H9 (cell line): ENCODE data around the gene PRTG. TPM values are rescaled to one million over a fixed set of nuclear protein-coding genes. Genes with fewer than 3 reads are reported as not detected.

Experiments used
- DNase-seq: peaks from one replicate; pipeline ENCODE4 v3.0.0-alpha.2; 2017
- H2AFZ ChIP-seq: one replicate; pipeline ENCODE4 v1.6.1; 2013; ENCODE audit warnings: mild to moderate bottlenecking, low read length, control low read depth, moderate library complexity
- H2AK5ac ChIP-seq: 2 replicates; pipeline ENCODE4 v1.6.1; 2013; ENCODE audit warnings: low read length, control low read depth, mixed read lengths; ENCODE audit not compliant: insufficient read length
- H2BK120ac ChIP-seq: one replicate; pipeline ENCODE4 v1.6.1; 2013; ENCODE audit warnings: low read depth, mild to moderate bottlenecking, low read length, control low read depth, inconsistent platforms; ENCODE audit not compliant: poor library complexity, severe bottlenecking
- H2BK12ac ChIP-seq: 2 replicates; pipeline ENCODE4 v1.6.1; 2013; ENCODE audit warnings: low read length, control low read depth, mixed read lengths, low read depth; ENCODE audit not compliant: insufficient read length
- H2BK15ac ChIP-seq: 2 replicates; pipeline ENCODE4 v1.6.1; 2013; ENCODE audit warnings: low read depth, low read length, control low read depth
- H2BK20ac ChIP-seq: one replicate; pipeline ENCODE4 v1.6.1; 2013; ENCODE audit warnings: low read depth, mild to moderate bottlenecking, low read length, control low read depth, inconsistent platforms; ENCODE audit not compliant: poor library complexity, severe bottlenecking
- H2BK5ac ChIP-seq: 2 replicates; pipeline ENCODE4 v1.6.1; 2013; ENCODE audit warnings: low read length, control low read depth, mixed read lengths; ENCODE audit not compliant: insufficient read length
- H3K14ac ChIP-seq: 2 replicates; pipeline ENCODE4 v1.6.1; 2013; ENCODE audit warnings: low read length, control low read depth; ENCODE audit not compliant: insufficient read depth
- H3K18ac ChIP-seq: 2 replicates; pipeline ENCODE4 v1.6.1; 2013; ENCODE audit warnings: low read depth, mild to moderate bottlenecking, mixed read lengths, low read length, control low read depth; ENCODE audit not compliant: insufficient read length
- H3K23ac ChIP-seq: 2 replicates; pipeline ENCODE4 v1.6.1; 2013; ENCODE audit warnings: low read length, control low read depth, mixed read lengths, low read depth; ENCODE audit not compliant: insufficient read length
- H3K23me2 ChIP-seq: 2 replicates; pipeline ENCODE4 v1.6.1; 2013; ENCODE audit warnings: low read depth, mild to moderate bottlenecking, mixed read lengths, low read length, control low read depth; ENCODE audit not compliant: insufficient read length, poor library complexity, severe bottlenecking
- H3K27ac ChIP-seq: 2 replicates; pipeline ENCODE4 v1.5.1; 2013; ENCODE audit warnings: low read length, control low read depth, mixed read lengths, low read depth; ENCODE audit not compliant: insufficient read length
- H3K27me3 ChIP-seq: 2 replicates; pipeline ENCODE4 v1.6.1; 2013; ENCODE audit warnings: low read length, control low read depth, inconsistent platforms; ENCODE audit not compliant: insufficient read depth
- H3K4ac ChIP-seq: 2 replicates; pipeline ENCODE4 v1.6.1; 2013; ENCODE audit warnings: low read depth, mild to moderate bottlenecking, control low read depth, inconsistent platforms, low read length, moderate library complexity
- H3K4me1 ChIP-seq: 2 replicates; pipeline ENCODE4 v1.6.1; 2013; ENCODE audit warnings: low read length, control low read depth, inconsistent platforms; ENCODE audit not compliant: insufficient read depth
- H3K4me2 ChIP-seq: 2 replicates; pipeline ENCODE4 v1.6.1; 2013; ENCODE audit warnings: low read length, control low read depth, mixed read lengths; ENCODE audit not compliant: insufficient read length, insufficient read depth
- H3K56ac ChIP-seq: 2 replicates; pipeline ENCODE4 v1.6.1; 2013; ENCODE audit warnings: low read depth, mild to moderate bottlenecking, mixed read lengths, low read length, control low read depth; ENCODE audit not compliant: insufficient read length
- H3K79me1 ChIP-seq: 2 replicates; pipeline ENCODE4 v1.6.1; 2013; ENCODE audit warnings: low read depth, mild to moderate bottlenecking, moderate library complexity, low read length, control low read depth, inconsistent platforms; ENCODE audit not compliant: insufficient read depth, poor library complexity, severe bottlenecking
- H3K79me2 ChIP-seq: 2 replicates; pipeline ENCODE4 v1.6.1; 2013; ENCODE audit warnings: low read length, control low read depth, inconsistent platforms; ENCODE audit not compliant: insufficient read depth
- H3K9ac ChIP-seq: 2 replicates; pipeline ENCODE4 v1.6.1; 2013; ENCODE audit warnings: low read length, control low read depth, mixed read lengths; ENCODE audit not compliant: insufficient read length; ENCODE audit errors: extremely low read depth
- H3K9me3 ChIP-seq: one replicate; pipeline ENCODE4 v1.6.1; 2013; ENCODE audit warnings: low read depth, low read length, inconsistent platforms; ENCODE audit not compliant: control insufficient read depth
- H3T11ph ChIP-seq: one replicate; pipeline ENCODE4 v1.6.1; 2013; ENCODE audit warnings: mild to moderate bottlenecking, low read length, control low read depth, inconsistent platforms
- H4K20me1 ChIP-seq: one replicate; pipeline ENCODE4 v1.6.1; 2013; ENCODE audit not compliant: control insufficient read depth, insufficient read length, insufficient read depth
- H4K5ac ChIP-seq: 2 replicates; pipeline ENCODE4 v1.6.1; 2013; ENCODE audit warnings: low read depth, mild to moderate bottlenecking, mixed read lengths, low read length, control low read depth; ENCODE audit not compliant: insufficient read length
- H4K8ac ChIP-seq: replicated peaks from 2 replicates; pipeline ENCODE4 v1.6.1; 2013; ENCODE audit warnings: low read length, control low read depth, mixed read lengths, low read depth; ENCODE audit not compliant: insufficient read length
- H4K91ac ChIP-seq: 2 replicates; pipeline ENCODE4 v1.6.1; 2013; ENCODE audit warnings: low read depth, mild to moderate bottlenecking, moderate library complexity, mixed read lengths, low read length, control low read depth; ENCODE audit not compliant: insufficient read length
- H3K27ac Mint-ChIP-seq, 3 experiments: 2 replicates in 2 of 3; 3 replicates in 1 of 3; pipeline ENCODE4 v1.8.0; 2020 to 2021; ENCODE audit warnings: mixed read lengths in 3 of 3, mild to moderate bottlenecking in 1 of 3, moderate library complexity in 1 of 3
- H3K27me3 Mint-ChIP-seq: 2 replicates; pipeline ENCODE4 v1.8.0; 2021; ENCODE audit warnings: low read depth, mild to moderate bottlenecking, moderate library complexity, mixed read lengths
- H3K36me3 Mint-ChIP-seq, 3 experiments: 2 replicates in 2 of 3; 3 replicates in 1 of 3; pipeline ENCODE4 v1.8.0; 2020 to 2021; ENCODE audit warnings: low read depth in 3 of 3, mixed read lengths in 3 of 3; ENCODE audit not compliant: insufficient read depth in 1 of 3
- H3K4me1 Mint-ChIP-seq, 2 experiments: 2 replicates each; pipeline ENCODE4 v1.8.0; 2020; ENCODE audit warnings: mixed read lengths in 2 of 2
- H3K4me3 Mint-ChIP-seq, 2 experiments: 2 replicates in 1 of 2; 3 replicates in 1 of 2; pipeline ENCODE4 v1.8.0; 2020 to 2021; ENCODE audit warnings: mild to moderate bottlenecking in 2 of 2, mixed read lengths in 2 of 2, moderate library complexity in 1 of 2
- H3K9me3 Mint-ChIP-seq, 2 experiments: 2 replicates in 1 of 2; 3 replicates in 1 of 2; pipeline ENCODE4 v1.8.0; 2020; ENCODE audit warnings: mild to moderate bottlenecking in 2 of 2, mixed read lengths in 2 of 2, moderate library complexity in 1 of 2
- WGBS: extraction: QIAGEN DNeasy Blood & Tissue Kit; methylation state at CpG from one replicate; pipeline ENCODE4 v1.1.7; 2013; ENCODE audit warnings: missing lambda C conversion rate, low lambda C conversion rate, mixed read lengths; ENCODE audit not compliant: insufficient read length; ENCODE audit errors: extremely low coverage; 5-methylcytosine and 5-hydroxymethylcytosine counted together
- total RNA-seq: library from RNA; stranded (reverse); gene quantifications from 2 replicates; pipeline ENCODE4 v1.2.1, GENCODE V29; 2021
- TF ChIP-seq, protein P1 (sequence below): fragments of 200-600 bp; sonication (generic); conservative IDR thresholded peaks from 3 replicates; pipeline ENCODE4 v1.8.0; 2021; ENCODE audit warnings: antibody characterized with exemption, mild to moderate bottlenecking

The PRTG gene
- total RNA-seq, 1 experiment from 2014 or later = 5.7 TPM

DNA sequence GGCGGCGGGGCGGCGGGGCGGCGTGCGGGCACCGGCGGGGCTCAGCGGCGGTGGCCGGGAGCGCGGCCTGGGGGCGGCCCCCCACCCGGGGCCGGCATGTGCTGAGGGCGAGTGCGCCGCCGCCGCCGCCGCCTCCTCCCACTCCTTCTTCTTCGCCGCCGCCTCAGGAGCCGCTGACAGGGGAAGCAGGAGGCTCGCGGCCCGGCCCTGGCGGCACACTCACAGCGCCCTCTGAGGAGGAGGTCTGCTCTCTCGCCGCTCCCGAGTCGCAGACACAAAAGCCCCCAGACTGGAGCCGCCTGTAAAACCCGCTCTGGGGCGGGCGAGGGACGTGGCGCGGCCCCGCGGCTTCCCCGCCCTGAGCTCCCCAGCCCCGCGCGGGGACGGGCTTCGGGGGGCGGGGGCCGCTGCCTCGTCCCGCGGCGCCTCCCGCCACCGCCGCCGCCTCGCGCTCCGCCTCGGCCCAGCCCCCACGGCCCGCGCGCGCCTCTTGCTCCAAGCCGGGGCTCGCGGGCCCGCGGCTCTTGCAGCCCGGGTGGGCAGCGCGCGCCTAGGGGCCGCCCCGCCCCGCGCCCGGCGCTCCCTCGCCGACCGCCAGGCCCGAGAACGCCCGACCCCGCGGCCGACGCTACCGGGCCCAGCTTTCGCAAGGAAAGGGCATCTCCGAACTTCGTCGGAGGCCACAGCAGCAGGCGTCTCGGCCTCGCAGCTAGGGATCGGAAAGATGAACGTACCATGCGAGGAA lies 154.7 kb downstream of the PRTG start, which contains the start of gene PYGO1:
Gene PYGO1 (minus strand): TSS at position 276 of the 745 bp plus-strand sequence. CDS start 462 bp downstream, outside the sequence.
- Mint-ChIP-seq H3K9me3 (peaks cover 0 to 8% of the 10 kb centered on the region in 2 experiments; a peak in 2 of 5 replicates), H3K27me3 (peaks cover 44% of the 10 kb centered on the region), H3K4me3 (peak within 1 kb of the TSS; percentile 65 to 81), H3K27ac (no peak within 1 kb of the TSS; a peak in 1 of 7 replicates), H3K4me1 (peaks cover 2 to 3% of the 10 kb centered on the region in 2 experiments; a peak in 2 of 4 replicates), H3K36me3 (peaks cover 0 to 8% (median 2%) of the 10 kb centered on the region in 3 experiments; a peak in 2 of 7 replicates)
- no CpG with 5 or more reads among the region's 107 CpGs for WGBS
- Histone ChIP-seq H3K9me3 (no peaks in the 10 kb centered on the region), H4K20me1 (no peaks in the 10 kb centered on the region), H3K4me1 (no peaks in the 10 kb centered on the region), H3K14ac (peak within 1 kb of the TSS; percentile 81), H3K23me2 (peaks cover 13% of the 10 kb centered on the region), H3K79me1 (no peaks in the 10 kb centered on the region), H3K79me2 (no peaks in the 10 kb centered on the region), H2AFZ (no peak within 1 kb of the TSS), H3K4ac (no peak within 1 kb of the TSS), H4K8ac (no peak within 1 kb of the TSS), H3K27me3 (peaks cover 21% of the 10 kb centered on the region; the same call in 1 of the 2 replicates), H4K91ac (no peak within 1 kb of the TSS), H2BK5ac (no peak within 1 kb of the TSS), H2AK5ac (no peak within 1 kb of the TSS), H3T11ph (no peak within 1 kb of the TSS), H3K23ac (no peak within 1 kb of the TSS), H2BK120ac (no peak within 1 kb of the TSS), H2BK12ac (no peak within 1 kb of the TSS), H4K5ac (no peak within 1 kb of the TSS), H3K9ac (peak within 1 kb of the TSS; percentile 22), H3K56ac (no peak within 1 kb of the TSS), H2BK20ac (no peak within 1 kb of the TSS), H3K27ac (no peak within 1 kb of the TSS), H3K18ac (peak within 1 kb of the TSS; percentile 34), H2BK15ac (no peak within 1 kb of the TSS), H3K4me2 (peak within 1 kb of the TSS; percentile 63)
- peak; percentile 62 for DNase-seq
- TF ChIP-seq, protein P1, sequence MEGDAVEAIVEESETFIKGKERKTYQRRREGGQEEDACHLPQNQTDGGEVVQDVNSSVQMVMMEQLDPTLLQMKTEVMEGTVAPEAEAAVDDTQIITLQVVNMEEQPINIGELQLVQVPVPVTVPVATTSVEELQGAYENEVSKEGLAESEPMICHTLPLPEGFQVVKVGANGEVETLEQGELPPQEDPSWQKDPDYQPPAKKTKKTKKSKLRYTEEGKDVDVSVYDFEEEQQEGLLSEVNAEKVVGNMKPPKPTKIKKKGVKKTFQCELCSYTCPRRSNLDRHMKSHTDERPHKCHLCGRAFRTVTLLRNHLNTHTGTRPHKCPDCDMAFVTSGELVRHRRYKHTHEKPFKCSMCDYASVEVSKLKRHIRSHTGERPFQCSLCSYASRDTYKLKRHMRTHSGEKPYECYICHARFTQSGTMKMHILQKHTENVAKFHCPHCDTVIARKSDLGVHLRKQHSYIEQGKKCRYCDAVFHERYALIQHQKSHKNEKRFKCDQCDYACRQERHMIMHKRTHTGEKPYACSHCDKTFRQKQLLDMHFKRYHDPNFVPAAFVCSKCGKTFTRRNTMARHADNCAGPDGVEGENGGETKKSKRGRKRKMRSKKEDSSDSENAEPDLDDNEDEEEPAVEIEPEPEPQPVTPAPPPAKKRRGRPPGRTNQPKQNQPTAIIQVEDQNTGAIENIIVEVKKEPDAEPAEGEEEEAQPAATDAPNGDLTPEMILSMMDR = no peak
